GM12878 (cell line): ENCODE results near the gene FGF14. TPM values are rescaled to one million over a fixed set of nuclear protein-coding genes. Genes with fewer than 3 reads are reported as not detected.
"Not testable (repeated sequence)": the region's sequence is repeated elsewhere in the genome, so short reads cannot be mapped to it uniquely, and the experiment has no call there.

Source experiments
- ATAC-seq: fragments of 200-7000 bp; cut with Tn5 transposase; 3 replicates; pipeline ENCODE4 v1.9.1; 2020; ENCODE audit warnings: mild to moderate bottlenecking, moderate library complexity
- BruUV-seq: library from RNA; stranded (reverse); fragments of 400-500 nt; replicated peaks from 2 replicates; lab custom pipeline; 2021; lab: Mats Ljungman, UMichigan
- CTCF ChIA-PET: fragments of 300-600 bp; sonication (Branson Sonifier 250); formaldehyde crosslinking; extraction: SDS; loops from one replicate; lab custom pipeline; 2021; ENCODE audit warnings: inconsistent platforms; lab: Yijun Ruan, JAX
- POLR2A ChIA-PET: fragments of 350-600 bp; formaldehyde crosslinking; extraction: SDS; loops from one replicate; lab custom pipeline; 2021; ENCODE audit warnings: inconsistent platforms; lab: Charles Lee
- RAD21 ChIA-PET: fragments of 300-600 bp; sonication (Branson Sonifier 250); formaldehyde crosslinking; loops from one replicate; lab custom pipeline; 2023; ENCODE audit warnings: antibody characterized with exemption; ENCODE audit not compliant: unreplicated experiment; lab: Charles Lee
- SMC1A ChIA-PET: fragments of 300-600 bp; sonication (Branson Sonifier 250); formaldehyde crosslinking; loops from one replicate; lab custom pipeline; 2023; ENCODE audit not compliant: unreplicated experiment, uncharacterized antibody; lab: Charles Lee
- DNase-seq: peaks from one replicate; pipeline ENCODE4 v3.0.0-alpha.2; 2011; ENCODE audit warnings: low read depth, low spot score
- FAIRE-seq: peaks from 3 replicates; lab custom pipeline; 2011; peaks lifted over from hg19 to GRCh38; lab: Jason Lieb, UNC
- H2AFZ ChIP-seq: 2 replicates; pipeline ENCODE4 v1.6.0; 2011; ENCODE audit warnings: low read depth, low read length, control low read depth; ENCODE audit not compliant: control insufficient read depth
- H3K27ac ChIP-seq: 2 replicates; pipeline ENCODE4 v1.5.1; 2011; ENCODE audit warnings: control low read depth; ENCODE audit not compliant: control insufficient read depth, insufficient read depth
- H3K27me3 ChIP-seq, 2 experiments: replicated peaks in 1 of 2; 2 replicates each; pipeline versions ENCODE4 v1.6.0 to v1.6.1; 2011; ENCODE audit warnings: low read length in 1 of 2; ENCODE audit not compliant: control insufficient read depth in 2 of 2, insufficient read depth in 2 of 2
- H3K36me3 ChIP-seq, 2 experiments: 2 replicates each; pipeline ENCODE4 v1.5.1; 2011; ENCODE audit warnings: low read length in 1 of 2; ENCODE audit not compliant: control insufficient read depth in 2 of 2, insufficient read depth in 2 of 2
- H3K4me1 ChIP-seq: 2 replicates; pipeline ENCODE4 v1.6.1; 2011; ENCODE audit warnings: mild to moderate bottlenecking, low read length, moderate library complexity, mixed read lengths; ENCODE audit not compliant: control insufficient read depth, insufficient read depth
- H3K4me2 ChIP-seq: 2 replicates; pipeline ENCODE4 v1.6.0; 2011; ENCODE audit warnings: control low read depth; ENCODE audit not compliant: control insufficient read depth, insufficient read depth
- H3K4me3 ChIP-seq: fragments of 200-600 bp; sonication (generic); 2 replicates; pipeline ENCODE4 v1.5.1; 2016
- H3K79me2 ChIP-seq: 2 replicates; pipeline ENCODE4 v1.6.0; 2011; ENCODE audit warnings: low read length; ENCODE audit not compliant: control insufficient read depth, insufficient read depth
- H3K9ac ChIP-seq: 2 replicates; pipeline ENCODE4 v1.8.0; 2011; ENCODE audit warnings: low read length, control low read depth, mixed read lengths; ENCODE audit not compliant: control insufficient read depth, insufficient read depth
- H3K9me3 ChIP-seq: replicated peaks from 3 replicates; pipeline ENCODE4 v1.5.1; 2011; ENCODE audit warnings: mild to moderate bottlenecking, low read length; ENCODE audit not compliant: control insufficient read depth, insufficient read depth
- H4K20me1 ChIP-seq: 2 replicates; pipeline ENCODE4 v1.6.0; 2011; ENCODE audit not compliant: control insufficient read depth, insufficient read depth
- EGR1 ChIP-seq, 2 experiments: IDR thresholded peaks; 1 replicate in 1 of 2; 2 replicates in 1 of 2; pipeline ENCODE4 v1.6.1; 2011 to 2012; ENCODE audit warnings: low read depth in 2 of 2, low read length in 2 of 2, borderline replicate concordance in 1 of 2, mild to moderate bottlenecking in 1 of 2, moderate library complexity in 1 of 2
- SIN3A ChIP-seq: IDR thresholded peaks from 2 replicates; pipeline ENCODE4 v1.6.1; 2012; ENCODE audit warnings: low read depth, low read length, improper control_type of control experiment
- WGBS: methylation state at CpG from one replicate; pipeline ENCODE4 v1.1.6; 2016; ENCODE audit warnings: low lambda C conversion rate; ENCODE audit not compliant: insufficient replicate concordance, insufficient coverage; ENCODE audit errors: missing lambda C conversion rate; 5-methylcytosine and 5-hydroxymethylcytosine counted together
- in situ Hi-C: fragments of 300-500 bp; cut with MboI; formaldehyde crosslinking; loops from 9 replicates; pipeline ENCODE4 v1.14.3; 2018; ENCODE audit warnings: mixed read lengths
- intact Hi-C: fragments of 100-400 bp; cut with micrococcal nuclease; formaldehyde crosslinking; loops from one replicate; pipeline ENCODE4 v1.14.2; 2022; ENCODE audit not compliant: unreplicated experiment
- polyA plus RNA-seq, 11 experiments: library from polyadenylated mRNA; depleted of rRNA in 4 of 11; unstranded in 6 of 11; stranded (reverse) in 5 of 11; fragments of >200 nt; fragmentation: Nextera tagmentation in 4 of 11; fragmentation: Illumina TruSeq in 1 of 11; extraction: Ambion mirVana in 4 of 11; extraction: Trizol in 1 of 11; gene quantifications; 1 replicate in 1 of 11; 2 replicates in 10 of 11; pipeline versions ENCODE4 v1.2.1 to v1.2.3, GENCODE V29; 2011 to 2016; ENCODE audit warnings: inconsistent platforms in 2 of 11, missing spikeins in 2 of 11, low read depth in 1 of 11
- total RNA-seq, 4 experiments: library from RNA; depleted of rRNA in 3 of 4; stranded (reverse); fragments of >200 nt in 3 of 4; fragmentation: Illumina TruSeq in 1 of 4; extraction: Trizol in 1 of 4; gene quantifications; 2 replicates each; pipeline versions ENCODE4 v1.2.1 to v1.2.3, GENCODE V29; 2013 to 2021

FGF14 gene
- total and polyA plus RNA-seq, 10 of the 15 experiments (the other 5 are each of a cell fraction or from before 2014, with no cell fraction given), result under 0.01 to 0.44 (median 0.04) TPM

DNA sequence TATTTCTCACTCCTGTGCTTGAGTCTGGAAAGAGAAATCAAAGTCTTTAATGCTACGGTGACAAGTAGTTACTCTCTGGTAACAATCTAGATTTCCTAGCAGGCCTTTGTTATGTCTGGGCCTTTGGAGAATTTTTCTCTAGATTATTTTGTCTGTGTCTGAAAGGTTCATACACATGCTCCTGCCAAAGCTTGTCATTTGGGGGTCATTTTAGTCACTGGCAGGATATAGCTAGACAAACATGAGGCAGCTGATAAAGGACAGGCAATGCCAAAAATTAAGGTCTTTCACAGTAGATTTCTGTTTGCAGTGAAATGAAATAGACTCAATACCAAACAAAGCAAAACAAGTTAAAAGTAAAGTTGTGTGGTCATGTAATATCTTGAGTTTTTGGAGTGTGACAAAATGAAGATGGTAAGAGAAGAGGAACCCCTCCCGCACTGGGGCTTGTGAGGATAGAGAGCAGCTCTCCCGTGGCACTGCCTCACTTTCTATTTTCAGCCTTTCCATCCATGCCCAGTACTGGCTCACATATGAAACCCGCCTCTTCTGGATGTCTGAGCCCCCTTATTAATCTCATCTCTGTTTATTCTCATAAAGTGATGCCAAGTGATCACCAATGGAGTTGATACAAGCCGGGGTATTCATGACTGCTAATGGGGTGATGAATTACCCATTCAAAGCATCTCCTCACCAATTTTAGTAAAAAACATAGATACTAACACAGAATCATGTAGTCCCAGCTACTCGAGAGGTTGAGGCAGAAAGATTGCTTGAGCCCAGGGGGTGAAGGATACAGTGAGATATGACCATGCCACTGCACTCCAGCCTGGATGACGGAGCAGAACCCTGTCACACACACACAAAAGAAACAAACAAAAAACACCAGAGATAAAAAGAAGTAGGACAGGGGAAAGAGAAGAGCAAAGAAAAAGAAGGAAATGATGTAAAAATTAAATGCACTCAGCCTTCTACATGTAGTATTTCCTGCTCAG is 389.3 kb downstream of the FGF14 start:
- Histone ChIP-seq H3K9ac (no peak overlapping the region), H3K4me3 (no peak overlapping the region), H3K79me2 (no peaks in the 10 kb centered on the region), H3K4me2 (no peak overlapping the region), H2AFZ (no peak overlapping the region), H3K4me1 (no peaks in the 10 kb centered on the region), H3K27me3 (no peaks in the 10 kb centered on the region), H3K36me3 (no peaks in the 10 kb centered on the region), H3K27ac (no peak overlapping the region), H3K9me3 (no peaks in the 10 kb centered on the region), H4K20me1 (no peaks in the 10 kb centered on the region)
- SMC1A ChIA-PET, result no interaction called here
- BruUV-seq, result no TSS peak
- no peak for ATAC-seq
- no peak for DNase-seq
- FAIRE-seq, result no peak
- CTCF ChIA-PET, result interaction anchor here (0.8 kb wide), 1 partner anchor 11 kb away, joined by 3 read pairs; no protein-coding TSS in a partner anchor
- in situ Hi-C loops, result no loop called here
- WGBS, result 14% methylated on average over 7 of the region's 7 CpGs
- RAD21 ChIA-PET, result no interaction called here
- intact Hi-C loops, result no loop called here
- POLR2A ChIA-PET, result no interaction called here
- TF ChIP-seq SIN3A (no peak), EGR1 (IDR thresholded peaks at IDR 0.05; ENCODE audit: borderline replicate concordance in 1 of 2, low read depth in 2 of 2, low read length in 2 of 2) (no peak)

DNA sequence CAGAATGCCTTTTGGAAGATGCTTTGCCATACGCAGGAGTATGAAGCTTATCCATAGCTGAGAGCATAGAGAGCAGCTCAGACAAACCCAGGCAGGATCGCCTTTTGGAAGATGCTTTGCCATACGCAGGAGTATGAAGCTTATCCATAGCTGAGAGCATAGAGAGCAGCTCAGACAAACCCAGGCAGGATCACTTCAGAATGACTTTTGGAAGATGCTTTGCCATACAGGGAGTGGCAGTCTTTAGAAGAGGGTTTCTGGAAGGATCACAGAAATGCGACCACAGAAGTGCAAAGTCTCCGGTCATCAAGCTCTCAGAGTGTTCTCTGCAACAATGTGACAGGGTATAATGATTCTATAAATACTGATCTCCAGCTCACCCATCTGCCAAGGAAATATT is 390.4 kb downstream of the FGF14 start:
- H3K27ac ChIP-seq, H3K4me2 ChIP-seq, intact Hi-C loops, H2AFZ ChIP-seq, BruUV-seq, H3K4me3 ChIP-seq, FAIRE-seq, H3K79me2 ChIP-seq, H3K36me3 ChIP-seq, in situ Hi-C loops, H4K20me1 ChIP-seq, H3K9me3 ChIP-seq, DNase-seq, ATAC-seq, POLR2A ChIA-PET, H3K27me3 ChIP-seq, RAD21 ChIA-PET, H3K9ac ChIP-seq, H3K4me1 ChIP-seq: not testable (repeated sequence)
- SMC1A ChIA-PET, result interaction anchor here (0.8 kb wide), 1 partner anchor 18 kb away, joined by 3 read pairs; no protein-coding TSS in a partner anchor
- CTCF ChIA-PET, result interaction anchor here (0.8 to 1.2 kb wide), 2 partner anchors 10 to 22 kb away, joined by 3 read pairs; no protein-coding TSS in a partner anchor
- WGBS, result 14% methylated on average over 5 of the region's 5 CpGs
